ENCODE results near the gene GABRB3.

DNA sequence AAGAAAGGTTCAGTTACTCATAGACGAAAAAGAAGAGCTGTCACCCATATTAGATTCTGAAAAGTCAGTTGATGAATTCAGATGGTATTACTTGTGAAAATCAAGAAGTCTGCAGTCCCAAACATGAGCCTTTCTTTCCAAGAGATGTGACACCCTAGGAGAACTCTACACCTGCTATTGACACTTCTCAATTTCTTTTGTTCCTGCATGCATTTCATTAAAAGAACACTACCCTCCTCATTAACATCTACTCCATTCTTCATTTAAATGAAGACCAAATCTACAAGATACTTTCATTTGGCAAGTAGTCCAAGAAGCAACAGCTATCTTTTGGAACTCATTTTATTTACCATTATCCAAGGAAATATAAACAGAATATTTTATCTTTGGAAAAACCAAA lies 6.6 kb downstream of the GABRB3 start:
- TF ChIP-seq, protein P1, sequence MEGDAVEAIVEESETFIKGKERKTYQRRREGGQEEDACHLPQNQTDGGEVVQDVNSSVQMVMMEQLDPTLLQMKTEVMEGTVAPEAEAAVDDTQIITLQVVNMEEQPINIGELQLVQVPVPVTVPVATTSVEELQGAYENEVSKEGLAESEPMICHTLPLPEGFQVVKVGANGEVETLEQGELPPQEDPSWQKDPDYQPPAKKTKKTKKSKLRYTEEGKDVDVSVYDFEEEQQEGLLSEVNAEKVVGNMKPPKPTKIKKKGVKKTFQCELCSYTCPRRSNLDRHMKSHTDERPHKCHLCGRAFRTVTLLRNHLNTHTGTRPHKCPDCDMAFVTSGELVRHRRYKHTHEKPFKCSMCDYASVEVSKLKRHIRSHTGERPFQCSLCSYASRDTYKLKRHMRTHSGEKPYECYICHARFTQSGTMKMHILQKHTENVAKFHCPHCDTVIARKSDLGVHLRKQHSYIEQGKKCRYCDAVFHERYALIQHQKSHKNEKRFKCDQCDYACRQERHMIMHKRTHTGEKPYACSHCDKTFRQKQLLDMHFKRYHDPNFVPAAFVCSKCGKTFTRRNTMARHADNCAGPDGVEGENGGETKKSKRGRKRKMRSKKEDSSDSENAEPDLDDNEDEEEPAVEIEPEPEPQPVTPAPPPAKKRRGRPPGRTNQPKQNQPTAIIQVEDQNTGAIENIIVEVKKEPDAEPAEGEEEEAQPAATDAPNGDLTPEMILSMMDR (IDR thresholded peaks at IDR 0.05) = no peak
- no peak for TF ChIP-seq POLR2A (IDR thresholded peaks at IDR 0.05)
